Stimulated activated CD8-positive, alpha-beta memory T cell treated with anti-CD3 and anti-CD28 coated beads, Interleukin-7, amount 100 ng/mL, for 24 hours (primary cell): ENCODE measurements around the gene NAP1L4.

Experiments used
- DNase-seq: peaks from one replicate; pipeline ENCODE4 v3.0.0-alpha.2; 2020; ENCODE audit warnings: low read depth

NAP1L4 gene, protein sequence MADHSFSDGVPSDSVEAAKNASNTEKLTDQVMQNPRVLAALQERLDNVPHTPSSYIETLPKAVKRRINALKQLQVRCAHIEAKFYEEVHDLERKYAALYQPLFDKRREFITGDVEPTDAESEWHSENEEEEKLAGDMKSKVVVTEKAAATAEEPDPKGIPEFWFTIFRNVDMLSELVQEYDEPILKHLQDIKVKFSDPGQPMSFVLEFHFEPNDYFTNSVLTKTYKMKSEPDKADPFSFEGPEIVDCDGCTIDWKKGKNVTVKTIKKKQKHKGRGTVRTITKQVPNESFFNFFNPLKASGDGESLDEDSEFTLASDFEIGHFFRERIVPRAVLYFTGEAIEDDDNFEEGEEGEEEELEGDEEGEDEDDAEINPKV

GRCh38 chr11:2992234-2992996, at the start of gene NAP1L4:
Gene NAP1L4, minus strand, starts transcription at chr11:2992329. Its CDS starts 13,109 bp downstream, at chr11:2979220.
- peak; percentile 85 for DNase-seq

DNA sequence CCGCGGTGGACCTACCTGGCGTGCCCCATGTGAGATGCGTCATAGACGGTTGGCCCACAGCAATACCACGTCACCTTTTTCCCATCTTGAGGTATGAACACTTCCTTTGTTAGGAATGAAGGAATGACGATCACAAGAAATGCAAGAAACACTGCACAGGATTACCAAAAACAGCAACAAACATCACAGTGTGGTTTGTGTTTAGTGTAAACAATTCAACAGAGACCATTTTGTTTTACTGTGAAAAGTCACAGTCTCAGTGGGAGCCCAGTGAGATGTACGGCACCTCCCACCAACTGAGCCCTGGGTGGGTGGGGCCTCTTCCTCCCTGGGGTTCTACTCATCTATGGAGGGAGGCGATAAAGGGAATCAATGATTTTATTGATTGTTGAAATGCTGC, 48.8 kb upstream of the NAP1L4 start:
- DNase-seq, result no peak

GRCh38 chr11:3037945-3038271, 45.8 kb upstream of the NAP1L4 start:
- no peak for DNase-seq

DNA sequence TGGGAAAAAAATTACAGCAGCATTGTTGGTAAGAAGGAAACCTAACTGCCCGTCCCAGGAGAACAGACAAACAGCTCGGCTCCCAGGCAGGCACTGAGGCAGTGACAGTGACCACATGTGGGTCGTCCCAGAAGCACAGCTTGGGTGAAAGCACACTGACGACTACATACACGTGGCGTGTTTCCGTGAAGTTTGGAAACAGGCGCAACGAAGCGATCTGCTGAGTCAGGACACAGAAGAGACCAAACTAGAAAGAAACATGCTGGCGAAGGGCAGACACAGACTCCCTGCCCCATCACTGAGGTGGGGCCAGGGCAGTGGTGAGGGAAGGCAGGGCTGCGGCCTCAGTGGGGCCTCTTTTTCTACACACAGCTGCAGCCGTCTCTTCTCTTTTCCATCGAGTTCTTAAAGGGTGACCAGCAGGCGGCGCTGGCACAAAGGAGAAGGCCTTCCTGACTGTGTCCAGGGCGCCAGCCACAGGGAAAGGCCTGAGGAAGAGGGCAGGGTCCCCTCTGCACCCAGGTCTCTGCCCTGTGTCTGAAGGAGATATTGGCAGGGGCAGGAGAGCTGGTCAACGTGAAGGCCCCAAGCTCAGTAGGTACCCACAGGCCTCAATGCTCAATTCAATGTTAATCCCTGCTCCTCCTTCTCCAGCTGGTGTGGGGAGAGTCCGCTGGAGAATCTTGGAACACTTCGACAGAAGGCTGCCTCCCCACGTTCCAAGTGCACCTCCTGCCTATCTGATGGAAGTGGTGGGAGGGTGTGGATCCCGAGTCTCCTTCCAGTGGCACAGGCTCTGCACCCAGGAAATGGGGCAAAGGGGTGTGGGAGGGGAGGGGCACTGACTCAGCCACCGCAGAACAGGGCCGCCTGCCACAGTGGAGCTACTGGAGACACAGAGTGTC, 45.2 kb upstream of the NAP1L4 start:
- DNase-seq, result no peak

- DNase-seq, result no peak
Measured at GRCh38 chr11:3036419-3036818, 44.3 kb upstream of the NAP1L4 start.

GRCh38 chr11:3035333-3035732, 43.2 kb upstream of the NAP1L4 start:
- DNase-seq, result no peak

GRCh38 chr11:3030289-3031070, 38.4 kb upstream of the NAP1L4 start:
- no peak for DNase-seq

- no peak for DNase-seq
Measured at GRCh38 chr11:3028813-3029212, 36.7 kb upstream of the NAP1L4 start.

GRCh38 chr11:3026803-3027202, 34.7 kb upstream of the NAP1L4 start:
- no peak for DNase-seq

- DNase-seq, result no peak
Measured at GRCh38 chr11:3022982-3023381, 30.9 kb upstream of the NAP1L4 start.

DNA sequence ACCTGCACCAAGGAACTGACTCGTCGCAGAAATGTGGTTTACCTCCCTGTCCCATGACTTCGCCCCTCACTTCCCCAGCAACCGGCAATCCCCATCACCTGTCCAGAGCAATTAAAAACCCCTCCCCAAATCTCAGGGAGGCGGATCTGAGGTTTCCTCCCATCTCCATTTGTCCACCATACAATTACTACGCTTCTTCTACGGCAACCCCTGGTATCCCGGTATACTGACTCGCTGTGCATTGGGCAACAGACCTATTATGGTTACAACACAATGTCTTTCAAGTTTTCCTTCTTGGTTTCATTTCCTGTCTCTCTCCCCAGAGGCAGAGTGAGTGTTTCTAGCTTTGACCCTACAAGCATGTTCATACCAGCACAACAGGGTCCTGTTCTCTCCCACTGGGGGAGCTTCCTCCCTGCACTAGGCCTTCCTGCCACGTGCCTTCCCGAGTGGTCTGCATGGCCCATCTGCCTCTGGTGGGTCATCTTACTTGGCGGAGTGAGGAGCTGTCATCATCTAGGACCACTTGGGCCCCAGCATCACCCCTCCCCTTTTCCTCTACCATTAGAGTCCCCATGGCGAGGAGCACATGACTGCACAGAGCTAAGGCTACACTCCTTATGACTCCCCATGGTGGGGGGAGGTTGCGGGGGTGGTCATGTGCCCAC, 30.3 kb upstream of the NAP1L4 start:
- no peak for DNase-seq

- no peak for DNase-seq
Measured at GRCh38 chr11:3021125-3021524, 29.0 kb upstream of the NAP1L4 start.

GRCh38 chr11:3020011-3020410, 27.9 kb upstream of the NAP1L4 start:
- DNase-seq, result no peak

GRCh38 chr11:3018596-3018995, 26.5 kb upstream of the NAP1L4 start:
- DNase-seq, result no peak

GRCh38 chr11:3016861-3017260, 24.7 kb upstream of the NAP1L4 start:
- DNase-seq, result no peak

GRCh38 chr11:3015796-3016195, 23.7 kb upstream of the NAP1L4 start:
- no peak for DNase-seq

- DNase-seq, result no peak
Measured at GRCh38 chr11:3014943-3015342, 22.8 kb upstream of the NAP1L4 start.

DNA sequence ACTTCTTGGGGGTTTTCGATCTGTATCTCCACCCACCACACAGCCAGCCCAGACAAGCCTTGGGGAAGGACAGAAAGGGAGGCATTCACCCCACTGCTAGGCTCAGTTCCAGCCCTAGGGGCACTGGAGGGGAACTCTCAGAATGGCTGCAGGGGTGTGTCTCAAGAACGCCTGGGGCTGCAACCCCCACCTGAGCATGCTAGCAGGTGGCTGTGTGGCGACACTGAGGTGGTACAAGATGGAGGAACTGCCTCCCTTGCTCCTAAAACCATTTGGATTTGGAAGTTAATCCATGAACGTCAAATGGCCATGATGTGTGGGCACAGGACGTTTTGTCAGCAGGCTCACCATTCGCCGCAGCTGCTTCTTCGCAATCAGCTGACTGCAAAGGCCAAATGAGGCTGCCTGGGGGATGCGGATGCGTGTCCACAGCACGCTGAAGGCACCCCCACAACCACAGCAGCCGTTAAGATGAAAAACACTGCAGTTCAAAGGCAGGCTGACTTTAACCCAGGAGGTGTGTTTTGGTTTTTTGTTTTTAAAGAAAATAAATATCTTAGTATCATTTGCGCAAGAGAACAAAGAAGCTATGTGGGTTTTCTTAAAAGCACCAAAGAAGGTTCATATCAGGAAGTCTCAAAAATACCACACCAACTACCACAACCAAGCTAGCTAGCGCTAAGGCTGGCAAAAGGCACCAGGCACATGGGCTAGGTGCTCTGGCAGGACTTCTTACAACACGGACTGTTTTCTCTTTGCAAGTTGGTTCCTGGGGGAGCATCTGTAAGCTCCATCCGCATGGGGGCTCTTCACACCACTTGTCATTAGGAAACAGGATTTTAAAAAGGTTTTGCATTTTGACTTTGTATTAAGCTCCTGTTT, 22.2 kb upstream of the NAP1L4 start:
- DNase-seq, result no peak

DNA sequence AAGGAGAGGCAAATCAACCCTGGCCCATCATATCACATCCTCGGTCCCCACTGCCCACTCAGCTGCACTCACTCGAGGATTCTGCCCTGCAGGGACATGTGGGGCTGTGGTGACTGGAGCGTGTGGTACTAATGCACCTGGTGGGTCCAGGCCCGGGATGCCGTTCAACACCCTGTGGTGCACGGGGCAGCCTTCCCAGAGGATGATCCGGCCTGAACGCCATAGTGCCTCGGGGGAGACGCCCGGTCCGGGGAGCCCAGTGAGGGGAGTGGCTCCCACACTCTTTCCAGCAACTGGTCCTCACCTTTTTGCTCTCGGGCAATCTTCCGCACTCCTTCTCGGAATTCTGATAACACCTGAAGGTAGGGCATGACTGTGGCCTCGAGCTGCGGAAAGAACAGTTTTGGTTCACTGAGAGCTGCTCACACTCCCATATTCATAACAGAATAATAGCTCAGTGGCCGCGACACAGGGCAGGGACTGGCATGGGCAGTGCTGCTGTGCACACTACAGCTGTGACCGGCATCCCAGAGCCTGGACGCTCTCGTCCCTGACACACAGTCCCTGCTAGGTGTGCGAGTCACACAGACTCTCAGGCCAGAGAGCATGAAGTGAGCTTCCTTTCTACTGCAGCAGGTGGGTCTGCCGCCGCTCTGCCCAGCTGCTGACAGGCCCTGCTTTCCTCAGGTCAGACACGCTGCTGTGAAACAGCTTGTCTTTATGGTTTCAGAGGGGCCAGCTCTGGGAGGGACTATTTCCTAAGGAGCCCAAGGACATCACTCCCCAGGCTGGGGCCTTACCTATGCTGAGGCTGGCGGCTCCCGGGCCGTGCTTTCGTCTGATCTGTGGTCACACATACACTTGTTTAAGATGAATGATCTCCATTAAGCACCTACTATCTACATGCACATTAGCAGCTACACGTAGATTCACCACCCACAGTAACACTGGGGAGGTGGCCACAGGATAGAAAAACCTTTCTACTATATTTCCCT, 20.1 kb upstream of the NAP1L4 start:
- no peak for DNase-seq
